IMR-90 (cell line): ENCODE data around the gene SRGAP2C. TPM values are rescaled to one million over a fixed set of nuclear protein-coding genes. Genes with fewer than 3 reads are reported as not detected.
"Not testable (repeated sequence)": the region's sequence is repeated elsewhere in the genome, so short reads cannot be mapped to it uniquely, and the experiment has no call there.

Experiments used
- ATAC-seq: fragments of 200-7000 bp; cut with Tn5 transposase; 2 replicates; pipeline ENCODE4 v1.9.1; 2020; ENCODE audit warnings: low read depth, mild to moderate bottlenecking, moderate library complexity
- BruUV-seq: library from RNA; stranded (reverse); fragments of 400-500 nt; replicated peaks from 2 replicates; lab custom pipeline; 2021; lab: Mats Ljungman, UMichigan
- CTCF ChIA-PET: fragments of 300-600 bp; formaldehyde crosslinking; extraction: SDS; loops from one replicate; lab custom pipeline; 2021; ENCODE audit warnings: antibody characterized with exemption; lab: Yijun Ruan, JAX
- POLR2A ChIA-PET: fragments of 300-600 bp; sonication (Branson Sonifier 250); formaldehyde crosslinking; loops from one replicate; lab custom pipeline; 2022; ENCODE audit warnings: antibody characterized with exemption; ENCODE audit not compliant: unreplicated experiment; lab: Charles Lee
- DNase-seq: peaks from one replicate; pipeline ENCODE4 v3.0.0; 2013
- H2AFZ ChIP-seq: replicated peaks from 2 replicates; pipeline ENCODE3; 2013; ENCODE audit warnings: low read length, mild to moderate bottlenecking; ENCODE audit not compliant: poor library complexity
- H2AK5ac ChIP-seq: 2 replicates; pipeline ENCODE4 v1.6.1; 2013; ENCODE audit warnings: low read depth, low read length, inconsistent platforms
- H2AK9ac ChIP-seq: replicated peaks from 2 replicates; pipeline ENCODE3; 2013; ENCODE audit warnings: mild to moderate bottlenecking, low read depth, low read length, moderate library complexity; ENCODE audit not compliant: poor library complexity
- H2BK120ac ChIP-seq: 2 replicates; pipeline ENCODE4 v1.6.1; 2013; ENCODE audit warnings: low read depth, low read length, inconsistent platforms
- H2BK15ac ChIP-seq: 3 replicates; pipeline ENCODE4 v1.6.1; 2013; ENCODE audit warnings: low read depth, low read length, inconsistent platforms
- H2BK20ac ChIP-seq: 2 replicates; pipeline ENCODE4 v1.6.1; 2013; ENCODE audit warnings: low read depth, mild to moderate bottlenecking, inconsistent platforms, low read length, moderate library complexity
- H2BK5ac ChIP-seq: 2 replicates; pipeline ENCODE4 v1.6.1; 2013; ENCODE audit warnings: mild to moderate bottlenecking, low read depth, low read length, inconsistent platforms; ENCODE audit not compliant: poor library complexity, severe bottlenecking
- H3K14ac ChIP-seq: replicated peaks from 2 replicates; pipeline ENCODE4 v1.6.1; 2013; ENCODE audit warnings: low read depth, low read length, inconsistent platforms
- H3K18ac ChIP-seq: 2 replicates; pipeline ENCODE4 v1.6.1; 2013; ENCODE audit warnings: low read depth, low read length, control low read depth
- H3K23ac ChIP-seq: 2 replicates; pipeline ENCODE4 v1.6.1; 2013; ENCODE audit warnings: low read depth, low read length, inconsistent platforms
- H3K27ac ChIP-seq: 2 replicates; pipeline ENCODE4 v1.5.1; 2013; ENCODE audit warnings: mild to moderate bottlenecking, control low read depth, low read length; ENCODE audit not compliant: insufficient read depth
- H3K27me3 ChIP-seq: 2 replicates; pipeline ENCODE4 v1.6.1; 2013; ENCODE audit warnings: low read length; ENCODE audit not compliant: control insufficient read depth, insufficient read depth
- H3K36me3 ChIP-seq: 2 replicates; pipeline ENCODE4 v1.6.1; 2013; ENCODE audit warnings: low read length, mixed read lengths; ENCODE audit not compliant: control insufficient read depth, insufficient read depth
- H3K4ac ChIP-seq: 2 replicates; pipeline ENCODE4 v1.6.1; 2013; ENCODE audit warnings: low read depth, low read length, inconsistent platforms
- H3K4me1 ChIP-seq: 2 replicates; pipeline ENCODE4 v1.6.1; 2013; ENCODE audit warnings: low read length, mixed read lengths; ENCODE audit not compliant: control insufficient read depth, insufficient read depth
- H3K4me2 ChIP-seq: 2 replicates; pipeline ENCODE4 v1.6.1; 2013; ENCODE audit warnings: low read depth, mild to moderate bottlenecking, control low read depth, low read length, moderate library complexity
- H3K4me3 ChIP-seq: 2 replicates; pipeline ENCODE4 v1.5.1; 2013; ENCODE audit warnings: low read depth, mild to moderate bottlenecking, control low read depth, low read length, moderate library complexity; ENCODE audit not compliant: insufficient read depth
- H3K56ac ChIP-seq: 2 replicates; pipeline ENCODE4 v1.6.1; 2013; ENCODE audit warnings: low read length, inconsistent platforms; ENCODE audit not compliant: insufficient read depth; ENCODE audit errors: extremely low read depth
- H3K79me1 ChIP-seq, 2 experiments: 2 replicates each; pipeline ENCODE4 v1.6.1; 2013; ENCODE audit warnings: low read length in 2 of 2, inconsistent platforms in 1 of 2, low read depth in 1 of 2
- H3K9ac ChIP-seq: 2 replicates; pipeline ENCODE4 v1.6.1; 2013; ENCODE audit warnings: low read depth, low read length, control low read depth
- H3K9me1 ChIP-seq: 2 replicates; pipeline ENCODE4 v1.6.1; 2013; ENCODE audit warnings: low read length, inconsistent platforms; ENCODE audit not compliant: insufficient read depth
- H3K9me3 ChIP-seq: 2 replicates; pipeline ENCODE4 v1.6.1; 2013; ENCODE audit warnings: low read length; ENCODE audit not compliant: control insufficient read depth, insufficient read depth
- H4K20me1 ChIP-seq: 2 replicates; pipeline ENCODE4 v1.6.1; 2013; ENCODE audit warnings: low read length, inconsistent platforms; ENCODE audit not compliant: insufficient read depth
- H4K5ac ChIP-seq: 2 replicates; pipeline ENCODE4 v1.6.1; 2013; ENCODE audit warnings: mild to moderate bottlenecking, low read depth, low read length, control low read depth
- H4K8ac ChIP-seq, 2 experiments: 2 replicates each; pipeline ENCODE4 v1.6.1; 2013; ENCODE audit warnings: low read depth in 2 of 2, low read length in 2 of 2, control low read depth in 1 of 2, inconsistent platforms in 1 of 2
- H4K91ac ChIP-seq: 2 replicates; pipeline ENCODE4 v1.6.1; 2013; ENCODE audit warnings: low read depth, low read length, inconsistent platforms; ENCODE audit not compliant: insufficient read depth
- WGBS, 2 experiments: methylation state at CpG; one replicate each; pipeline versions ENCODE4 v1.1.5 to v1.1.7; 2013; ENCODE audit warnings: missing lambda C conversion rate in 2 of 2; ENCODE audit not compliant: insufficient read length in 1 of 2; ENCODE audit errors: extremely low coverage in 2 of 2; 5-methylcytosine and 5-hydroxymethylcytosine counted together
- dilution Hi-C: fragments of 300-500 bp; cut with HindIII; formaldehyde crosslinking; loops from one replicate; pipeline ENCODE4 v1.14.3; 2018; ENCODE audit warnings: low sequenced_read_pairs; ENCODE audit not compliant: unreplicated experiment
- in situ Hi-C: fragments of 300-500 bp; cut with MboI; formaldehyde crosslinking; loops from 3 replicates; pipeline ENCODE4 v1.14.3; 2019; ENCODE audit warnings: low sequenced_read_pairs, inconsistent platforms, mixed read lengths
- intact Hi-C: fragments of 100-400 bp; cut with micrococcal nuclease; formaldehyde crosslinking; loops from 2 replicates; pipeline ENCODE4 v1.10.0; 2022
- polyA plus RNA-seq, 3 experiments: library from polyadenylated mRNA; depleted of rRNA; stranded (reverse); fragments of >200 nt; gene quantifications; 2 replicates each; pipeline ENCODE4 v1.2.3, GENCODE V29; 2012; ENCODE audit warnings: low replicate concordance in 1 of 3
- total RNA-seq: library from RNA; depleted of rRNA; stranded (reverse); fragments of >200 nt; gene quantifications from 2 replicates; pipeline ENCODE4 v1.2.3, GENCODE V29; 2012

The SRGAP2C gene
- total and polyA plus RNA-seq, 2 of the 4 experiments (the other 2 are of a cell fraction), result 5.6 to 12.7 TPM

GRCh38 chr1:121161199-121161901 lies 23.4 kb upstream of the SRGAP2C start:
- H3K9me1 ChIP-seq, in situ Hi-C loops, H3K9ac ChIP-seq, dilution Hi-C loops, H2BK120ac ChIP-seq, H2BK5ac ChIP-seq, H3K79me1 ChIP-seq, H2AK5ac ChIP-seq, H2AFZ ChIP-seq, H2BK20ac ChIP-seq, H3K56ac ChIP-seq, ATAC-seq, H3K4ac ChIP-seq, H3K4me2 ChIP-seq, H4K8ac ChIP-seq, intact Hi-C loops, H4K91ac ChIP-seq, H3K14ac ChIP-seq, BruUV-seq, H3K36me3 ChIP-seq, POLR2A ChIA-PET, DNase-seq, H3K27ac ChIP-seq, H3K27me3 ChIP-seq, H3K4me1 ChIP-seq, H3K4me3 ChIP-seq, H2AK9ac ChIP-seq, H3K18ac ChIP-seq, CTCF ChIA-PET, H3K9me3 ChIP-seq, H4K5ac ChIP-seq, H2BK15ac ChIP-seq, H3K23ac ChIP-seq, H4K20me1 ChIP-seq: not testable (repeated sequence)
- no CpG with 5 or more reads among the region's 6 CpGs for WGBS, 2 experiments

- H4K8ac ChIP-seq, H2BK15ac ChIP-seq, H3K4me1 ChIP-seq, in situ Hi-C loops, H3K4me3 ChIP-seq, POLR2A ChIA-PET, H3K27ac ChIP-seq, H3K4me2 ChIP-seq, BruUV-seq, H3K79me1 ChIP-seq, H2AK9ac ChIP-seq, H4K5ac ChIP-seq, CTCF ChIA-PET, H3K56ac ChIP-seq, H4K91ac ChIP-seq, H3K4ac ChIP-seq, H2BK120ac ChIP-seq, H3K27me3 ChIP-seq, H4K20me1 ChIP-seq, H3K36me3 ChIP-seq, H3K9ac ChIP-seq, H3K18ac ChIP-seq, H3K23ac ChIP-seq, H3K9me3 ChIP-seq, H3K14ac ChIP-seq, dilution Hi-C loops, H3K9me1 ChIP-seq, H2BK20ac ChIP-seq, H2BK5ac ChIP-seq, H2AFZ ChIP-seq, H2AK5ac ChIP-seq, intact Hi-C loops: not testable (repeated sequence)
- WGBS, 2 experiments, result no CpG with 5 or more reads among the region's 5 CpGs
- peak; percentile 63 for DNase-seq
- peak; percentile 78 for ATAC-seq
Measured at GRCh38 chr1:121163850-121164757, 20.7 kb upstream of the SRGAP2C start.
